NB4 (cell line): ENCODE data around the gene FAM200A.

Experiments
- CTCF ChIP-seq: IDR thresholded peaks from one replicate; pipeline ENCODE4 v1.5.1; 2012; ENCODE audit warnings: low read depth, low read length
- POLR2A ChIP-seq: IDR thresholded peaks from 2 replicates; pipeline ENCODE4 v1.6.1; 2011; ENCODE audit warnings: mild to moderate bottlenecking; ENCODE audit not compliant: insufficient read length; ENCODE audit errors: extremely low read depth

GRCh38 chr7:99571768-99572167 is 19.9 kb upstream of the FAM200A start:
- TF ChIP-seq CTCF = no peak
- TF ChIP-seq POLR2A = no peak
